LNCaP clone FGC (cell line): ENCODE measurements around the gene TEX28.
"Not testable (repeated sequence)": the region's sequence is repeated elsewhere in the genome, so short reads cannot be mapped to it uniquely, and the experiment has no call there.

Experiments
- DNase-seq: peaks from one replicate; pipeline ENCODE4 v3.0.0-alpha.2; 2011; ENCODE audit warnings: low read depth
- H3K4me3 ChIP-seq: 2 replicates; pipeline ENCODE4 v1.5.1; 2011; ENCODE audit warnings: mild to moderate bottlenecking, low read depth, low read length, control low read depth
- TF ChIP-seq, protein P1 (sequence below): IDR thresholded peaks from 2 replicates; pipeline ENCODE4 v1.5.1; 2012; ENCODE audit warnings: mild to moderate bottlenecking; ENCODE audit not compliant: control insufficient read depth, insufficient read depth; ENCODE audit errors: extremely low read depth

TEX28 gene, protein sequence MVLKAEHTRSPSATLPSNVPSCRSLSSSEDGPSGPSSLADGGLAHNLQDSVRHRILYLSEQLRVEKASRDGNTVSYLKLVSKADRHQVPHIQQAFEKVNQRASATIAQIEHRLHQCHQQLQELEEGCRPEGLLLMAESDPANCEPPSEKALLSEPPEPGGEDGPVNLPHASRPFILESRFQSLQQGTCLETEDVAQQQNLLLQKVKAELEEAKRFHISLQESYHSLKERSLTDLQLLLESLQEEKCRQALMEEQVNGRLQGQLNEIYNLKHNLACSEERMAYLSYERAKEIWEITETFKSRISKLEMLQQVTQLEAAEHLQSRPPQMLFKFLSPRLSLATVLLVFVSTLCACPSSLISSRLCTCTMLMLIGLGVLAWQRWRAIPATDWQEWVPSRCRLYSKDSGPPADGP

DNA sequence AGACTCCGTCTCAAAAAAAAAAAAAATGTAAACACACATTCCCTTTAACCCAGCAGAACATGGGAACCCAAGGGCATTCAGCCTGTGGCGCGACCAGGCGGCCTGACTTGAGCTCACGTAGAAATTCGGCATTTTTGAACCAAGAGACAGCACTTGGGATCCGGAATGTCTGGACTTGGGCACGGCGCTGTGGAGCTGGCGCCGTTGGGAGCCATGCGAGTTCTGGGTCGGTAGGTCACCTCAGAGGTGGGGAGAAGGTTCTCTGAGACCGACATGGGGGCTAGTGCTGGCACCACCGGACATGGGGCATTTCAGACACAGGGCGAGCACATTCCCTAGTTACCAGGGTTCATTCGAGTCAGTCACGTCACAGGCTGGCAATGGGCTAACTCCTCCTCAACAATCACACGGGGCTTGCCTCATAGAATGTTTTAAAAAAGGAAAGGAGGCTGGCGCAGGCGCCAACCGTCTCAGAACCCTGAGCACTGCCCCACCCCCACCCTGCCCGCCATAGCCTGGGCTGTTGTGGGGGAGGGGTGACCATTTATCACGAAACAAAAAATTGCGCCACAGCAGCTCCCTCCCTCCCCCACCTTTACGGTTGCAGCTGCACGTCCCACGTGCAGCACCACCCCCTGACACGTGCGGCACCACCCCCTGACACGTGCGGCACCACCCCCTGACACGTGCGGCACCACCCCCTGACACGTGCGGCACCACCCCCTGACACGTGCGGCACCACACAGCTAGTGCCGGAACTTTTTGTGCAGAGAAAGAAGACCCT, at the start of gene TEX28:
Gene TEX28, minus strand, starts transcription at position 334 of the 784 bp plus-strand sequence. CDS start 3,007 bp downstream, outside the sequence.
- no peak within 1 kb of the TSS for H3K4me3 ChIP-seq
- TF ChIP-seq, protein P1, sequence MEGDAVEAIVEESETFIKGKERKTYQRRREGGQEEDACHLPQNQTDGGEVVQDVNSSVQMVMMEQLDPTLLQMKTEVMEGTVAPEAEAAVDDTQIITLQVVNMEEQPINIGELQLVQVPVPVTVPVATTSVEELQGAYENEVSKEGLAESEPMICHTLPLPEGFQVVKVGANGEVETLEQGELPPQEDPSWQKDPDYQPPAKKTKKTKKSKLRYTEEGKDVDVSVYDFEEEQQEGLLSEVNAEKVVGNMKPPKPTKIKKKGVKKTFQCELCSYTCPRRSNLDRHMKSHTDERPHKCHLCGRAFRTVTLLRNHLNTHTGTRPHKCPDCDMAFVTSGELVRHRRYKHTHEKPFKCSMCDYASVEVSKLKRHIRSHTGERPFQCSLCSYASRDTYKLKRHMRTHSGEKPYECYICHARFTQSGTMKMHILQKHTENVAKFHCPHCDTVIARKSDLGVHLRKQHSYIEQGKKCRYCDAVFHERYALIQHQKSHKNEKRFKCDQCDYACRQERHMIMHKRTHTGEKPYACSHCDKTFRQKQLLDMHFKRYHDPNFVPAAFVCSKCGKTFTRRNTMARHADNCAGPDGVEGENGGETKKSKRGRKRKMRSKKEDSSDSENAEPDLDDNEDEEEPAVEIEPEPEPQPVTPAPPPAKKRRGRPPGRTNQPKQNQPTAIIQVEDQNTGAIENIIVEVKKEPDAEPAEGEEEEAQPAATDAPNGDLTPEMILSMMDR, result no peak
- no peak for DNase-seq

DNA sequence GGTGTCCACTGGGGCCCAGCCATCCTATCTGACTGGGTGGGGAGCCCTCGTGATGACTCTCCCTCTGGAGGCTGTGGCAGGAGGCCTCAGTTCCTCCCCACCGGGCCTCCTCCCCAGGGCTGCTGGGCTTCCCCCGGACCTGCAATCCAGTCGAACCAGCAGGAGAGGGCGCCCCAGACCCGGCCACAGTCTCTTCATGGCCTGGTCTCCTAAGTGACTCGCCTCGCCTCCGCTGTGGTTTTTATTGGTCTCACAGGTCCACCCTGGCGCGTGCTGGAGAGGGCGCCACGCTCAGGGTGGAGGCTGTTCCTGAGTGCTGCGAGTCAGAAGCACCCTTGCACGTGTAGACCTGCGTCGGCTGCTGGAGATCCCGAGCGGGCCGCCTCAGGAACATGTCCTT, 48.7 kb upstream of the TEX28 start:
- H3K4me3 ChIP-seq, DNase-seq: not testable (repeated sequence)

DNA sequence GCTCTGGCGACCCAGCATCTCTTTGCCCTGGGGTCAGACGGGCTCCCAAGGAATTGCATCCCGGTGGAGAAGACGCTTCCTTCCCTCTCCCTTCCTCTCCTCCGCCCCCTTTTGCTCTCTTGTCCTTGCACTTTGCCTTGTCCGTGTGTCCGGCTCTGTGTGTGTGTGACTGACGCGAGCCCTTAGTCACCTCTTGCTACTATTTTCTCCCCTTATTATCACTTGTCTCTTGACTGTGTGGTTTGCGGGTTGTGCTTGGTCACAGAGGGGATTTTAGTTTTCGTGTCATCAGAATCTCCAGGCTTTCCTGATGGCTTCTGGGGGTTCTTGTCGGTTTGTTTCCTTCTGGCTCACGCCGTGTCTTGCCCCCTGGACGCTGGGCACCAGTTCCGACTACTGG, 48.1 kb upstream of the TEX28 start:
- H3K4me3 ChIP-seq, DNase-seq: not testable (repeated sequence)

DNA sequence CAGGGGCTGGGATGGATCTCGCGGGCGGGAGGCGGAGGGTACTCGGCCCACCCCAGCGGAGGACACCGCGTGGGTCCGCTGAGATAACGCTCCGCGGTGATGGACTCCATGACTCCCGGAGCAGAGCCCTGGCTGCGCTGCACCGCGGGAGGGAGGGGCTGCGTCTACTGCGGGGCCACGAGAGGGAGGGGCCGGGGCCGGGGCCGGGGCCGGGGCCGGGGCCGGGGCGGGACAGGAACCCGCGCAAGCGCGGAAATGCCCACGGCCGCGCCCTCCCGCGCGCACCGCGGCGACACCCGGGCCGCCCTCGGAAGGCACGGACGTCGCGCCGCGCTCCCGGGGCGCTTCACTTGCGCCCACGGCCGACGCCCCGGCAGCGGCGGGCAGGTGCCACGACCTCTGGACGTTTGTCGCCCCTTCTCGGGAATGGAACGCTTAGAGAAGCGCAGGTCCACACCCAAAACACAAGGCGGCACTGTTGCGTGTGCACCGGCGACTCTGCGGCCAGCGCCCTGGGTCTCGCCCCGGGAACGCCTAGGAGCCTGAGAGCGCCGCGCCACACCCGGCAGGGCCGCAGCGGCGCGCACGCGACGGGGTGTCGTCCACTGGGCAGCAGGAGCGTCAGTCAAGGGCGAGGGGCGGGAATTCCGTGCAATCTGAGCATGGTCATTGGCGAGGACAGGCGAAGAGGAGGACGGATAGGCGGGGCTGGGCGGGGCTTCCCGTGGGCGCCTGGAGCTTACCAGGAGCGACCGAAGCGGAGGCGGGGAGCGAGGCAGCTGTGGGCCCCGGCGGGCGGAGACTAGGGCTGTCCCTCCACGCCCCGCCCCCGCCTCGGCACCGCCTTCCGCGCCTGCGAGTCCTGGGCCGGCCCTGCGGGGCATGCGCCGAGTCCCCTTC, 46.7 kb upstream of the TEX28 start:
- not testable (repeated sequence) for H3K4me3 ChIP-seq, DNase-seq

DNA sequence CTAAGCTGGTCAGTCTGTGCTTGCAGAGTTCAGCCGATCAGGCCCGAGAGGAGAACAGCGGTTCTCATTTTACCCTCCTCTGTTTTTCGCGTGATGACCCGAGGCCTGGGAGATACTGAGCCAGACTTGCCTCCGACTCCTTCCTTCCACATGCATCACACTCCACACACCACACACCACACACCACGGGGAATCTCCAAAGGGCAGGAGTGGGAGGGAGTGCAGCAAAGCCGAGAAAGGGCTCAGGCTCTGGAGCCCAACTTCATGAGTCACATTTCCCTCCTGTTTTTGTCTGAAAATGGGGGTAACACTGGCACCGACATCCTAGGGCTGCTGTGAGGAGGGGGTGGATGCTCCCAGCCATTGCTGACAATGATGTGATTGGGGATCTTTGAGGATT, 39.6 kb upstream of the TEX28 start:
- TF ChIP-seq, protein P1, result no peak
- no peak for DNase-seq
- H3K4me3 ChIP-seq, result no peak overlapping the region

DNA sequence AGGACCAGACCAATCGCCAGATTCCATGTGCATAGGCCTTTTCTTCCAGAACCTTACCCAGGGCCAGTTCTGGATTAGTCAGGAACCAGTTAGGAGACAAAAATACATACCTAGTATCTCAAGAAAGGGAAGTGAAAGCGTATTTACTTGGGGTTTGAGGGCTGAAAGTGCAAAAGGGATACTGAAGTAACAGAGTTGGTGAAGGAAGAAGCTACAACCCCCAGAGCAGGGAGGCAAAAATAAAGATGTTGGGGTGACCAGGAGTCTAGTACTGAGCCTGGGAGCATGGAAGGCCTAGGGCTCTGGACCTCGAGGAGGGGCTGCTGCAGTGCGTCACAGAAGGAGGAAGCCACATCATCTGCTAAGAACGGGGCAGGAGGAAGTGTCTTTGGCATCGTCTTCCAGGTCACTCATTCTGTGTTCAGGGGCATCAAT, 38.9 kb upstream of the TEX28 start:
- H3K4me3 ChIP-seq, result no peak overlapping the region
- TF ChIP-seq, protein P1, result no peak
- DNase-seq, result no peak

DNA sequence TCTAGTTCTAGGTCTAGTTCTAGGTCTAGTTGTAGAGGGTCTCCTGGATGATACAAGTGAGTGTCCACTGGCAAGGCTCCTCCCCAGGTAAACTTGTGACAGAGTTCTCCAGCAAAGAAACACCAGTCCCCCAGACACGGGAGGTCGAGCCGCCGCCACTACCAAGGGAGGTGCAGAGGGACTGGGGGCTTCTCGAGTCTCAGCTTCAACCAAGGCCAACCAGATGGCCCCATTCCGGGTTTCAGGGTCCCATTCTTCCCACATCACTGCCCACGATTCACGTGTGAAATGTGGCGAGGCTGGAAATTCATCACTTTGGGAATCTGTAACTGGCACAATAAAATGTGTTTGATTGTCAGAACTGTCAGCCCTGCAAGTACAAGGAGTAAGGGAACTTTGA, 38.2 kb upstream of the TEX28 start:
- DNase-seq, result no peak
- TF ChIP-seq, protein P1, result no peak
- no peak overlapping the region for H3K4me3 ChIP-seq

DNA sequence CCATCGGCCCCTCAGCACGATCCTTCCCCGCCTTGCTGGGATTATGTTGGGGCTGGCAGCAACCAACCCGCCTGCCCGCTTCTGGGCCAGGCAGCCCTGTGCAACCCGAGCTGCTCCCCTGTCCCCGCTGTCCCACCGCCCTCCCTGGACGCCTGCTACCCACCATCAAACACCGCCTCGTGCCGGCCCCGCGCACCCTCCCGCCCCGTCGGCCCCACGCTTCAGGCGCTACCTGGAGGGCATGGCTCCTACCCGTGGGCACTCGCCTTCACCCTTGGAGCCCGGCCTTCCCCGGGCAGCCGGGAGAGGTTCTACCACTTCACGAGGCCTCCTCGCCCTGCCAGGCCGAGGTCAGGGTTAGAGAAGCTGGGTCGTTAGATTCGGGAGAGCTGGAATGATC, 37.6 kb upstream of the TEX28 start:
- no peak for DNase-seq
- TF ChIP-seq, protein P1, result no peak
- H3K4me3 ChIP-seq, result no peak overlapping the region
